Femur (tissue), 1 donor: ENCODE measurements around the gene KCNK10.

Experiments used
- DNase-seq: peaks from one replicate; pipeline ENCODE4 v3.0.0-alpha.2; 2017

The KCNK10 gene

GRCh38 chr14:88212691-88213090 lies 110.4 kb downstream of the KCNK10 start:
- no peak for DNase-seq

GRCh38 chr14:88210426-88210825 lies 112.6 kb downstream of the KCNK10 start:
- DNase-seq, result peak; percentile 43

- DNase-seq, result no peak
These were observed 113.8 kb downstream of the KCNK10 start for GRCh38 chr14:88209273-88209672.

- no peak for DNase-seq
These were observed 114.2 kb downstream of the KCNK10 start for GRCh38 chr14:88208858-88209257.

GRCh38 chr14:88204221-88204620 lies 118.8 kb downstream of the KCNK10 start:
- DNase-seq, result no peak

GRCh38 chr14:88203291-88203690 lies 119.8 kb downstream of the KCNK10 start:
- no peak for DNase-seq

GRCh38 chr14:88202286-88202685 lies 120.8 kb downstream of the KCNK10 start:
- DNase-seq, result no peak

- DNase-seq, result no peak
These were observed 121.2 kb downstream of the KCNK10 start for GRCh38 chr14:88201851-88202250.

- no peak for DNase-seq
These were observed 123.2 kb downstream of the KCNK10 start for GRCh38 chr14:88199882-88200281.

- DNase-seq, result no peak
These were observed 124.6 kb downstream of the KCNK10 start for GRCh38 chr14:88198446-88198845.

- no peak for DNase-seq
These were observed 126.1 kb downstream of the KCNK10 start for GRCh38 chr14:88196925-88197324.

GRCh38 chr14:88196116-88196890 lies 126.8 kb downstream of the KCNK10 start:
- no peak for DNase-seq

GRCh38 chr14:88195676-88196075 lies 127.4 kb downstream of the KCNK10 start:
- DNase-seq, result no peak

- DNase-seq, result no peak
These were observed 128.5 kb downstream of the KCNK10 start for GRCh38 chr14:88194531-88194930.

- DNase-seq, result no peak
These were observed 131.5 kb downstream of the KCNK10 start for GRCh38 chr14:88191605-88192004.

- peak; percentile 73 for DNase-seq
These were observed 133.5 kb downstream of the KCNK10 start for GRCh38 chr14:88189417-88190191.

- no peak for DNase-seq
These were observed 134.2 kb downstream of the KCNK10 start for GRCh38 chr14:88188745-88189416.

- no peak for DNase-seq
These were observed 137.2 kb downstream of the KCNK10 start for GRCh38 chr14:88185843-88186242.

GRCh38 chr14:88184956-88185355 lies 138.1 kb downstream of the KCNK10 start:
- no peak for DNase-seq

- DNase-seq, result no peak
These were observed 142.0 kb downstream of the KCNK10 start for GRCh38 chr14:88181072-88181471.

GRCh38 chr14:88179716-88180115 lies 143.4 kb downstream of the KCNK10 start:
- DNase-seq, result no peak

- no peak for DNase-seq
These were observed 152.7 kb downstream of the KCNK10 start for GRCh38 chr14:88170333-88170732.

- DNase-seq, result no peak
These were observed 154.4 kb downstream of the KCNK10 start for GRCh38 chr14:88168498-88169165.
